GM21786 (cell line): ENCODE results near the gene GNPTAB.

Experiments
- ATAC-seq: cut with Tn5 transposase; IDR thresholded peaks from one replicate; pipeline ENCODE4 v1.9.1; 2021; ENCODE audit not compliant: unreplicated experiment

Gene GNPTAB

DNA sequence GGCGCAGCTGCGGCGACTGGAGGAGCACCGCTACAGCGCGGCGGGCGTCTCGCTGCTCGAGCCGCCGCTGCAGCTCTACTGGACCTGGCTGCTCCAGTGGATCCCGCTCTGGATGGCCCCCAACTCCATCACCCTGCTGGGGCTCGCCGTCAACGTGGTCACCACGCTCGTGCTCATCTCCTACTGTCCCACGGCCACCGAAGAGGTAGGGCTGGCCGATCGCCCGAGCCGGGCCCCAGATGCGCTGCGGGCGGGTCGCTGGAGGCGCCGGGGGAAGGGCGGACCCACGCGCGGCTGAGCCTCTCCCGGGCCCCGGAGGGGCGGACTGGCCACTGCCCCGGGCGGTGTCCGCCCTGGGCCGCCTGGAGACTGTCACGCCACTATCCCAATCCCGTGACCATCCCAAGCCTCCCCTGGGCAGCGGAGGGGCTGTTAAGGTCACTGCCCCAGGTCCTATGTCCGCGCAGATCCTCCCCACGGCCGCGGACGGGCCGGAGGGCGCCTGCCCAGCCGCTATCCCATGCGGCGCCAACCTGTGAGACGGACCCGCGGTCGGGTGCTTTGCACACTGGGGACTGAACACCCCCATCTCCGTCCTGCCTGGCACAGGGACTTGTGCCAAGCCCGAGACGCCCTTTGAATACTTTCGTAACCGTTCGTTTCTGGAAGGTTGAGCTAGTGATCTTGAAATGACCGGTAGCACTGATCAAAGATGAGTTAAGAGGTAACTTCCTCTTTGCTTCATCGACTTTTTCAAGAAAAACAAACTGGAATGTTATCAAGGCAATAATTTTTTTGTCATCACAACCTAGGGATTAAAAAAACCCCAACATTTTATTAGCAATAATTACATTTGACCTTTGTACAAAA lies 132.6 kb downstream of the GNPTAB start:
- ATAC-seq = peak; percentile 27

DNA sequence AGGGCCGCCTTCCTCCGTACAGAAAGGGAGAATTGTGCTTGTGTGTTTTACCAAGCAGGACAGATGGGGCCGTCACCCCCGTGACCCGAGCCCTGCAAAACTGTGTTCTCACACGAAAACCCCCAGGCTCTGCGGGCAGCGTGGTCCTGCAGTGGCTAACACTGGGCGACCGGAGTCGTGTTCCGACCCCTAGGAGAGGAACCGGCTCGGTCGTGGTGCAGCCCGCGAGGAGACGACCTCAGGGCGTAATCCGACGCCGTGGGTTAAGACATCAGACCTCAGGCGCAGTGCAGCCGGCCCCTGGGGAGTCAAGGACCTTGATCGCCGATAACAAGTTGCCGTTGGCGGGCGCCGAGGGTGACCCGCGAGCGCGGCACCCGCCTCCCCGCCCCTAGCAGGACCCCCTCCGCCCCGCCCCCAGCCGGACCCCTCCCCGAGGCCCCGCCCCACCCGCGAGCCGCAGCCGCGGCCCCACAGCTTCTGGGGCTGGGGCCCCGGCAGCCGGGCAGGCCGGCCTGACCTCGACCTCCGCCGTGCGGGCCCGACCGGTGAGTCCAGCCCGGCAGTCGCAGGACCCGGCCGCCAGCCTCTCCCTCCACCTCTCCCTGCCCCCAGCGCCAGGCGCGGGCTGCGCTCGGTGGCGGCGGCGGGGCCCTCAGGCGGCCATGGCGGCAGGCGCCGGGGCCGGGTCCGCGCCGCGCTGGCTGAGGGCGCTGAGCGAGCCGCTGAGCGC lies 133.4 kb downstream of the GNPTAB start, which contains the start of gene CHPT1:
TSS of gene CHPT1 (plus strand) at position 444 of the 733 bp plus-strand sequence. CDS start at position 666, 222 bp downstream.
- peak; percentile 64 for ATAC-seq

DNA sequence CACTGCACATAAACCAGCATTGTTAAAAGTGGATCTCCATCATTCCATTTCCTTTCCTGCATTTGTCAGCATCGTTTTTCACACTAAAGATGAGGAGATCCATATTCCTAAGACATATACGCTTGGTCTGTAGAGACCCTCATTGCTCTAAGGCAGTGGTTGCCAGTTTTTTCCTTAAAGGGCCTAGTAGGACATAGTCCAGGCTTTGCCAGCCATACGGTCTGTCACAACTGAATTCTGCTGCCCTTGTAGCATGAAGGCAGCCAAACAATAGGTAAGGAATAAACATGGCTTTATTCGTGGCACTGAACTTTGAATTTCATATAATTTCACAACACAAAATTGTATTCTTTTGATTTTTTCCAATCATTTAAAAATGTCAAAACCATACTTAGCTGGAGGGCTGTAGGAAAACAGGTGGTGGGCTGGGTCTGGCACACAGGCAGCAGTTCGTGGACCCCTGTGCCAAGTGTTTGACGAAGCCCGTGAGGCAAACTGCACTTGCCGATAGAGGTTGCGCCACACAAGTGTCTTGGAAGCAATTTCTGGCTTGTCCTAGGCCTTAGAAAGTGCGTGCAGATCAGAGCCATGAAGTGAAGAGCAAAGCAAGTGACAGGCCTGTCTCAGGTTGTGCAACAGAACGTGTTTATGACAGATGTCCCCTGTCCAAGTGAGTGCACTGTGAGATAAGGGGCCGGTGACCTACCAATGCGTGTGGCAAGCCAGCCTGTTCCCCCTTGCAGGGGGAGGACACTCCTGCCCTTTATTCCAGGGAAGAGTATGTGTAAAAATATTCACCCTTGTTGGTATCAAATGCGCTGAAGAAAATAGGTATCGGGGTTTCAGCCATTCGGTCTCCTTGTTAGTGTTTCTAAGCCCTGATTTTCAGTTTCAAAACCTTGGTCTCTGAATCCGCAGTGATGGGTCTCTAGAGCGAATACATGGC lies 134.2 kb downstream of the GNPTAB start:
- ATAC-seq = no peak

DNA sequence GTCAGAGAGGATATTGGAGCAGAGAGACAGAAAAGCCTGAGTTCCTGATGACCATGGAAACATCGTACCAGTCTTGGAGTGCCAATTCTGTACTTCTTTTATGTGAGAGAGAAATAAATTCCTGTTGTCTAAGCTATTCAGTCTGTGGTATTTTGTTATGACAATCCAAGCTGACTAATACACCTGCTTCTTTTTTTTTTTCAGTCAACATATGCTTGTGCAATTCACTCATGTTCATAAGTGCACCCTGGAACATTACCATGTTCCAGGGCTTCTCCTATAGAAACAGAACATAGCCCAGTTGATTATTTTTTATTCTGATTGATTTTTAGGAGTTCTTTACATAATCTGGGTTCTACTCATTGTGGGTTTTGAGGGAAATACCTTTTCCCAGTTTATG lies 135.1 kb downstream of the GNPTAB start:
- ATAC-seq = no peak
